KMS-11 (cell line): ENCODE data around the gene CP.
A peak's percentile ranks its signal among the peaks of the same experiment; 100 is the strongest.

Source experiments
- H2AFZ ChIP-seq: fragments of 200-600 bp; sonication (generic); 2 replicates; pipeline ENCODE4 v1.6.1; 2016; ENCODE audit warnings: antibody characterized with exemption, mixed run types, low read depth
- H3K27ac ChIP-seq: fragments of 200-600 bp; sonication (generic); 2 replicates; pipeline ENCODE4 v1.6.1; 2016; ENCODE audit warnings: mild to moderate bottlenecking, mixed run types
- H3K27me3 ChIP-seq: fragments of 200-600 bp; sonication (generic); 2 replicates; pipeline ENCODE4 v1.6.1; 2017; ENCODE audit warnings: mild to moderate bottlenecking, low read depth, mixed run types, moderate library complexity; ENCODE audit not compliant: insufficient read depth
- H3K36me3 ChIP-seq: fragments of 200-600 bp; sonication (generic); 2 replicates; pipeline ENCODE4 v1.6.1; 2017; ENCODE audit warnings: mild to moderate bottlenecking, mixed run types; ENCODE audit not compliant: insufficient read depth
- H3K4me1 ChIP-seq: fragments of 200-600 bp; sonication (generic); 2 replicates; pipeline ENCODE4 v1.6.1; 2016; ENCODE audit warnings: mild to moderate bottlenecking, low read depth, mixed run types; ENCODE audit not compliant: poor library complexity, severe bottlenecking
- H3K4me2 ChIP-seq: fragments of 200-600 bp; sonication (generic); 2 replicates; pipeline ENCODE4 v1.7.0; 2016; ENCODE audit warnings: mild to moderate bottlenecking, mixed run types
- H3K4me3 ChIP-seq: fragments of 200-600 bp; sonication (generic); IDR thresholded peaks from 2 replicates; pipeline ENCODE4 v1.6.1; 2017; ENCODE audit warnings: low read depth, low read length, mixed read lengths; ENCODE audit not compliant: insufficient read depth
- H3K79me2 ChIP-seq: fragments of 200-600 bp; sonication (generic); 2 replicates; pipeline ENCODE4 v1.6.1; 2016; ENCODE audit warnings: low read depth, mixed run types; ENCODE audit not compliant: insufficient read depth
- H3K9ac ChIP-seq: fragments of 200-600 bp; sonication (generic); 2 replicates; pipeline ENCODE4 v1.6.1; 2016; ENCODE audit warnings: mild to moderate bottlenecking, mixed run types
- H4K20me1 ChIP-seq: fragments of 200-600 bp; sonication (generic); 2 replicates; pipeline ENCODE4 v1.6.1; 2016; ENCODE audit warnings: mild to moderate bottlenecking, mixed run types; ENCODE audit not compliant: insufficient read depth
- TF ChIP-seq, protein P1 (sequence below): fragments of 200-600 bp; sonication (generic); conservative IDR thresholded peaks from 2 replicates; pipeline ENCODE4 v1.6.1; 2017; ENCODE audit warnings: low read depth, mild to moderate bottlenecking, antibody characterized with exemption, low read length, moderate library complexity, mixed read lengths

CP gene

DNA sequence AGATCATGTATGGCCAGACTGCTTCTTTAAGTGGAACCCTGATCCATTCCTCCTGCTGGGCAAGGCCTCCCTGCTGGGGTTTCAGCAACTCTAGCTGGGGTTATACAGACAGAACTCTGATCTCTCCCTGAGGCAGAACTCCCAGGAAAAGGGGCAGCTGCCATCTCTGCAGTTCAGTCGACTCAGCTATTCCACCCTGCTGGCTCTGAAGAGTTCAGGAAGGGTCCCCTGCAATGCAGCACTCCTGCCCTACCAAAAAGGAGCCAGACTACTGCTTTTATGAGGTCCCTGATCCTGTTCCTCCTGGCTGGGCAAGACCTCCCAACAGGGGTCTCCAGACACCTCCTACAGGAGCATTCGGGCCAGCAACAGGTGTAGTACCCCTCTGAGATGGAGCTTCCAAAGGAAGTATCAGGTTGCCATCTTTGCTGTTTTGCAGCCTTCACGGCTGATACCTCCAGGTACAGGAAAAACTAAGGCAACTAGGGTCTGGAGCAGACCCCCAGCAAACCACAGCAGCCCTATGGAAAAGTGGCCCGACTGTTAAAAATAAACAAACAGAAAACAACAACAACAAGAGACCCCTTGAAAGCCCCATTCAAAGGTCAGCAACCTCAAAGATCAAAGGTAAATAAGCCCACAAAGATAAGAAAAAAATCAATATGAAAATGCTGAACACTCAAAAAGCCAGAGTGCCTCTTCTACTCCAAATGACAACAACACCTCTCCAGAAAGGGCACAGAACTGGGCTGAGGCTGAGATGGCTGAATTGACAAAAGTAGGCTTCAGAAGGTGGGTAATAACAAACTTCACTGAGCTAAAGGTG is 14.2 kb upstream of the CP start:
- Histone ChIP-seq H3K36me3 (no peaks in the 10 kb centered on the region), H3K27ac (peak overlapping the region; percentile 50), H4K20me1 (no peaks in the 10 kb centered on the region), H3K4me2 (peak overlapping the region; percentile 95), H3K79me2 (no peaks in the 10 kb centered on the region), H3K9ac (peak overlapping the region; percentile 12; the same call in 1 of the 2 replicates), H3K4me1 (peaks cover 30% of the 10 kb centered on the region), H3K27me3 (no peaks in the 10 kb centered on the region), H3K4me3 (no peak overlapping the region), H2AFZ (peak overlapping the region; percentile 69)
- TF ChIP-seq, protein P1, sequence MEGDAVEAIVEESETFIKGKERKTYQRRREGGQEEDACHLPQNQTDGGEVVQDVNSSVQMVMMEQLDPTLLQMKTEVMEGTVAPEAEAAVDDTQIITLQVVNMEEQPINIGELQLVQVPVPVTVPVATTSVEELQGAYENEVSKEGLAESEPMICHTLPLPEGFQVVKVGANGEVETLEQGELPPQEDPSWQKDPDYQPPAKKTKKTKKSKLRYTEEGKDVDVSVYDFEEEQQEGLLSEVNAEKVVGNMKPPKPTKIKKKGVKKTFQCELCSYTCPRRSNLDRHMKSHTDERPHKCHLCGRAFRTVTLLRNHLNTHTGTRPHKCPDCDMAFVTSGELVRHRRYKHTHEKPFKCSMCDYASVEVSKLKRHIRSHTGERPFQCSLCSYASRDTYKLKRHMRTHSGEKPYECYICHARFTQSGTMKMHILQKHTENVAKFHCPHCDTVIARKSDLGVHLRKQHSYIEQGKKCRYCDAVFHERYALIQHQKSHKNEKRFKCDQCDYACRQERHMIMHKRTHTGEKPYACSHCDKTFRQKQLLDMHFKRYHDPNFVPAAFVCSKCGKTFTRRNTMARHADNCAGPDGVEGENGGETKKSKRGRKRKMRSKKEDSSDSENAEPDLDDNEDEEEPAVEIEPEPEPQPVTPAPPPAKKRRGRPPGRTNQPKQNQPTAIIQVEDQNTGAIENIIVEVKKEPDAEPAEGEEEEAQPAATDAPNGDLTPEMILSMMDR: no peak

DNA sequence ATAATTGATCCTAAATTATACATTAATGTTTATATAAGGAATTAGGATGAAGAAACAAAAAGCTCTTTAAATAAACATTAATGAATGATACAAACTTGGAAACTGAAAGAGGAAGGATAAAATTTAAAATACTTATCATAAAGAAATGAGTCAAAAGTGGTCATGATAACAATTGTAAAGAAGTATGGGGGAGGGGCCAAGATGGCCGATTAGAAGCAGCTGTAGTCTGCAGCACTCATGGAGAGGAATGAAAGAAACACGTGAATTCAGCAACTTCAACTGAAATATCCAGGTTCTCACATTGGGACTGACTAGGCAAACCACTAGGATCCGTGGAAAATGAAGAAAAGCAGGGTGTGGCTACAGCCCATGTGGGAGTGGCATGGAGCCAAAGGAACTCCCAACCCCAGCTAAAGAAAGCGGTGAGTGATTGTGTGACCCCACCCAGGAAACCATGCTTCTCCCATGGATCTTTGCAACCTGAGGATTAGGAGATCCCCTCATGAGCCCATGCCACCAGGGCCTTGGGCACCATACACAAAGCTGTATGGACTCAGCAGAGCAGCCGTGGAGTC is 13.1 kb upstream of the CP start:
- Histone ChIP-seq H3K4me3 (no peak overlapping the region), H2AFZ (peak overlapping the region; percentile 69)

DNA sequence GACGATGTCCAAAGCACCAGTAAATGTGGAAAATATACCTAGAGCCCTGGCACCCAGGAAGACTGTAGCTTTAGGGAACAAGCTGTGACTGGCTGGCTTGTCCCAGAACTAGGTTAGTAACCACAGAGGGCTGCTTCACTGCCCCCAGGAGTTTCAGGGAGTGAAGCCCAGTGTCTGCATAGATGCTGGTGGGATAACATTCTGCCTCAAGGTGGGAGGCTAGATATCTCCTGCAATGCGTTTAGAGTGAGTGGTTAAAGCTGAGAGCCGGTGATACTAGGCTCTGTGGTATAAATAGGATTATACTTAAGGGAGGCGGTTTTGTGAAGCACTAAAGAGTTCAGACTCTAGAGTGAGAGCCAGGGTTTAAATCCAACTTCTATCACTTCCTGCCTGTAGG is 11.7 kb upstream of the CP start:
- Histone ChIP-seq H4K20me1 (no peaks in the 10 kb centered on the region), H2AFZ (no peak overlapping the region), H3K27me3 (no peaks in the 10 kb centered on the region), H3K4me2 (no peak overlapping the region), H3K79me2 (no peaks in the 10 kb centered on the region), H3K4me3 (no peak overlapping the region), H3K27ac (no peak overlapping the region), H3K36me3 (no peaks in the 10 kb centered on the region), H3K9ac (no peak overlapping the region), H3K4me1 (peaks cover 30% of the 10 kb centered on the region)
- TF ChIP-seq, protein P1: no peak

More for the DNA sequence above, 13.1 kb upstream of the CP start:
- H3K27me3 ChIP-seq: no peaks in the 10 kb centered on the region
- H3K4me2 ChIP-seq: peak overlapping the region; percentile 95; the same call in 1 of the 2 replicates
- TF ChIP-seq, protein P1: no peak
- H3K27ac ChIP-seq: no peak overlapping the region
- H4K20me1 ChIP-seq: no peaks in the 10 kb centered on the region
- peaks cover 30% of the 10 kb centered on the region for H3K4me1 ChIP-seq
- H3K9ac ChIP-seq: no peak overlapping the region
- no peaks in the 10 kb centered on the region for H3K36me3 ChIP-seq
- no peaks in the 10 kb centered on the region for H3K79me2 ChIP-seq

DNA sequence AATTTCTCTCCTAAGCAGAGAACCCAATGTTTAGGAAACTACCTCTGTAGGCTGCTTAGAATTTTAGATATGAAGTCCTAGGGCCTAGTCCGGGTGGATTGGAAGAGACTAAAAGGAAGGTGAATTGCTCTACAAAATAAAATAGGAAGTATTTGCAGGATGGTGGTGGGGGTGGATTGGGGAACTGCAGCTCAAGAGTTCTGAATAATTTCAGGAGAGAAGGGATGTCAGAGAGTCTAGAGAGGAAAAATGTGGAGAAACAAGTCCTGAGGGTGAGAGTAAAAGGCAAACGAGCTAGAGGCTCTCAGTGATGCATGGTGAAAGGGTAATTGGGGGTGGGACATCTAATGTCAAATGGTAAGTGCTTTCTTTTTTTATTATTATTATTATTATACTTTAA is 10.2 kb upstream of the CP start:
- Histone ChIP-seq H3K4me2 (no peak overlapping the region), H3K9ac (no peak overlapping the region), H3K79me2 (no peaks in the 10 kb centered on the region), H3K36me3 (no peaks in the 10 kb centered on the region), H4K20me1 (no peaks in the 10 kb centered on the region), H3K27me3 (no peaks in the 10 kb centered on the region), H3K27ac (no peak overlapping the region), H3K4me3 (no peak overlapping the region), H2AFZ (no peak overlapping the region), H3K4me1 (peaks cover 26% of the 10 kb centered on the region)
- TF ChIP-seq, protein P1: no peak
